ENCODE results near the gene RHOBTB3.

DNA sequence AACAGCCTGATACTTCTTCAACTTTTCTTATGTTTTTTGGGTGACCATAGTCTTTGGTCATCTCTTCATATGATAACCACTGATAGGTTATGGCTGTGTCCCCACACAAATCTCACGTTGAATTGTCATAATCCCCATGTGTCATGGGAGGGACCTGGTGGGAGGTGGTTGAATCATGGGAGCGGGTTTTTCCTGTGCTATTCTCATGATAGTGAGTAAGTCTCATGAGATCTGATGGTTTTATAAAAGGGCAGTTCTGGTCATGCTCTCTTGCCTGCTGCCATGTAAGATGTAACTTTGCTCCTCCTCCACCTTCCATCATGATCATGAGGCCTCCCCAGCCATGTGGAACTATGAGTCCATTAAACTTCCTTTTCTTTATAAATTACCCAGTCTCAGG is 8.7 kb downstream of the RHOBTB3 start:
- TF ChIP-seq, protein P1, sequence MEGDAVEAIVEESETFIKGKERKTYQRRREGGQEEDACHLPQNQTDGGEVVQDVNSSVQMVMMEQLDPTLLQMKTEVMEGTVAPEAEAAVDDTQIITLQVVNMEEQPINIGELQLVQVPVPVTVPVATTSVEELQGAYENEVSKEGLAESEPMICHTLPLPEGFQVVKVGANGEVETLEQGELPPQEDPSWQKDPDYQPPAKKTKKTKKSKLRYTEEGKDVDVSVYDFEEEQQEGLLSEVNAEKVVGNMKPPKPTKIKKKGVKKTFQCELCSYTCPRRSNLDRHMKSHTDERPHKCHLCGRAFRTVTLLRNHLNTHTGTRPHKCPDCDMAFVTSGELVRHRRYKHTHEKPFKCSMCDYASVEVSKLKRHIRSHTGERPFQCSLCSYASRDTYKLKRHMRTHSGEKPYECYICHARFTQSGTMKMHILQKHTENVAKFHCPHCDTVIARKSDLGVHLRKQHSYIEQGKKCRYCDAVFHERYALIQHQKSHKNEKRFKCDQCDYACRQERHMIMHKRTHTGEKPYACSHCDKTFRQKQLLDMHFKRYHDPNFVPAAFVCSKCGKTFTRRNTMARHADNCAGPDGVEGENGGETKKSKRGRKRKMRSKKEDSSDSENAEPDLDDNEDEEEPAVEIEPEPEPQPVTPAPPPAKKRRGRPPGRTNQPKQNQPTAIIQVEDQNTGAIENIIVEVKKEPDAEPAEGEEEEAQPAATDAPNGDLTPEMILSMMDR (IDR thresholded peaks at IDR 0.05): no peak
- TF ChIP-seq POLR2A (IDR thresholded peaks at IDR 0.05): no peak
